Measurements from ENCODE around the gene GOPC.
A peak's percentile ranks its signal among the peaks of the same experiment; 100 is the strongest.

DNA sequence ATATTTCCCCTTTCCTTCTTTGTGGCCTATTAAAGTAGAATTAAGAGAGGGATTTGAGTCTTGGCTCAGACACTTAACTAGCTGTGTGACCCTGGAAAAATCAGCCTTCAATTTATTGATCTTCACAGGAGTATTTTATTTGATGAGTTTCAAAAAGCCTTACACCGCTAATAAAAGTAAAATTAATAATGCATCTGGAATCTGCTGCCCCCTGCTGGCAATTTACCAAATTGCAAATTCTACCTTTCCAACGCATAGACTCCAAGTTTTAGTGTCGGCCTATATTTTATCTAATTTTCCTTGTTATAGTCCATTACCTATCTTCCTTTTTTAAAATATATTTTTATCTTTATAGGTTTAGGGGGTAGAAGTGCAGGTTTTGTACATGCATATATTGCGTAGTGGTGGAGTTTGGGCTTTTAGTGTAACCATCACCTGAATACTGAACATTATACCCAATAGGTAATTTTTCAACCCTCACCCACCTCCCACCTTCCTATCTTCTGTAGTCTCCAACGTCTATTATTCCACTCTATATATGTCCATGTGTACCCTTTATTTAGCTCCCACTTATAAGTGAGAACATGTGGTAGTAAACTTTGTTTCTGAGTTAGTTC, 46.3 kb downstream of the GOPC start:
- no peak for TF ChIP-seq EZH2phosphoT487 (IDR thresholded peaks at IDR 0.05; ENCODE audit: borderline replicate concordance, low read length)
- peak; percentile 65 for TF ChIP-seq CTCF (IDR thresholded peaks at IDR 0.05; ENCODE audit: low read depth, low read length, poor library complexity, severe bottlenecking)
